CD14-positive monocyte (primary cell): Measurements from ENCODE around the gene RPS6KA2. TPM values are rescaled to one million over a fixed set of nuclear protein-coding genes. Genes with fewer than 3 reads are reported as not detected.

Experiments used
- DNase-seq, 3 donors: peaks; one replicate each; pipeline ENCODE4 v3.0.0-alpha.2; 2011 to 2022
- H2AFZ ChIP-seq: 2 replicates; pipeline ENCODE4 v1.6.0; 2012; ENCODE audit warnings: mild to moderate bottlenecking, low read depth, low read length, inconsistent platforms; ENCODE audit not compliant: insufficient read depth, poor library complexity, severe bottlenecking
- H3K27ac ChIP-seq, 2 donors: 1 replicate in 1 of 2; 2 replicates in 1 of 2; pipeline ENCODE4 v1.5.1; 2012 to 2013; ENCODE audit warnings: low read length in 2 of 2, control low read depth in 1 of 2, inconsistent platforms in 1 of 2, low read depth in 1 of 2, mild to moderate bottlenecking in 1 of 2
- H3K27me3 ChIP-seq, 2 donors: one replicate each; pipeline versions ENCODE4 v1.6.0 to v1.6.1; 2011 to 2013; ENCODE audit warnings: low read length in 2 of 2; ENCODE audit not compliant: control insufficient read depth in 2 of 2, insufficient read depth in 2 of 2
- H3K36me3 ChIP-seq, 2 donors: replicated peaks in 1 of 2; 1 replicate in 1 of 2; 2 replicates in 1 of 2; pipeline versions ENCODE4 v1.5.1 to v1.6.1; 2012 to 2013; ENCODE audit warnings: low read length in 2 of 2, control low read depth in 1 of 2, inconsistent platforms in 1 of 2, mild to moderate bottlenecking in 1 of 2; ENCODE audit not compliant: insufficient read depth in 2 of 2, control insufficient read depth in 1 of 2
- H3K4me1 ChIP-seq, 2 donors: 1 replicate in 1 of 2; 2 replicates in 1 of 2; pipeline versions ENCODE4 v1.5.1 to v1.6.1; 2012 to 2013; ENCODE audit warnings: low read length in 2 of 2, control low read depth in 1 of 2, inconsistent platforms in 1 of 2, mild to moderate bottlenecking in 1 of 2, moderate library complexity in 1 of 2; ENCODE audit not compliant: insufficient read depth in 2 of 2, control insufficient read depth in 1 of 2
- H3K4me2 ChIP-seq: replicated peaks from 2 replicates; pipeline ENCODE3; 2012; ENCODE audit warnings: low read length, moderate library complexity, mild to moderate bottlenecking; ENCODE audit not compliant: poor library complexity, severe bottlenecking; ENCODE audit errors: extremely low read depth
- H3K4me3 ChIP-seq, 3 experiments: fragments of 200-600 bp in 1 of 3; sonication (generic) in 1 of 3; replicated peaks in 1 of 3; 1 replicate in 2 of 3; 2 replicates in 1 of 3; pipeline ENCODE4 v1.5.1; 2011 to 2013; ENCODE audit warnings: low read length in 3 of 3, mild to moderate bottlenecking in 3 of 3, control low read depth in 2 of 3, low read depth in 2 of 3, inconsistent platforms in 1 of 3, moderate library complexity in 1 of 3
- H3K79me2 ChIP-seq: 2 replicates; pipeline ENCODE4 v1.6.0; 2012; ENCODE audit warnings: mild to moderate bottlenecking, control low read depth, inconsistent platforms, low read length, moderate library complexity; ENCODE audit not compliant: insufficient read depth
- H3K9ac ChIP-seq: 2 replicates; pipeline ENCODE4 v1.6.0; 2017; ENCODE audit warnings: low read length, mild to moderate bottlenecking; ENCODE audit not compliant: insufficient read depth, poor library complexity, severe bottlenecking
- H3K9me3 ChIP-seq, 2 donors: replicated peaks in 1 of 2; 1 replicate in 1 of 2; 2 replicates in 1 of 2; pipeline versions ENCODE4 v1.5.1 to v1.6.1; 2012 to 2013; ENCODE audit warnings: low read length in 2 of 2, control low read depth in 1 of 2; ENCODE audit not compliant: control insufficient read depth in 1 of 2, insufficient read depth in 1 of 2
- H4K20me1 ChIP-seq: 2 replicates; pipeline ENCODE4 v1.6.0; 2012; ENCODE audit warnings: mild to moderate bottlenecking, low read length, control low read depth, moderate library complexity; ENCODE audit not compliant: insufficient read depth
- H3K27ac Mint-ChIP-seq, 7 donors: one replicate each; pipeline ENCODE4 v1.8.0; 2020; ENCODE audit warnings: mild to moderate bottlenecking in 7 of 7, mixed read lengths in 7 of 7, moderate library complexity in 6 of 7, inconsistent platforms in 2 of 7
- H3K27me3 Mint-ChIP-seq, 3 donors: one replicate each; pipeline ENCODE4 v1.8.0; 2021 to 2022; ENCODE audit warnings: low read depth in 3 of 3, mild to moderate bottlenecking in 3 of 3, mixed read lengths in 3 of 3, moderate library complexity in 3 of 3, inconsistent platforms in 1 of 3
- H3K36me3 Mint-ChIP-seq, 2 donors: one replicate each; pipeline ENCODE4 v1.8.0; 2020; ENCODE audit warnings: mixed read lengths in 2 of 2, inconsistent platforms in 1 of 2, mild to moderate bottlenecking in 1 of 2
- H3K4me1 Mint-ChIP-seq: one replicate; pipeline ENCODE4 v1.8.0; 2020; ENCODE audit warnings: mild to moderate bottlenecking, mixed read lengths
- H3K4me3 Mint-ChIP-seq, 2 donors: one replicate each; pipeline ENCODE4 v1.8.0; 2020; ENCODE audit warnings: mild to moderate bottlenecking in 2 of 2, mixed read lengths in 2 of 2, moderate library complexity in 1 of 2
- H3K9me3 Mint-ChIP-seq, 7 donors: one replicate each; pipeline ENCODE4 v1.8.0; 2020 to 2022; ENCODE audit warnings: mixed read lengths in 7 of 7, mild to moderate bottlenecking in 6 of 7, moderate library complexity in 6 of 7, inconsistent platforms in 2 of 7
- WGBS: methylation state at CpG from one replicate; pipeline ENCODE4 v1.1.5; 2013; ENCODE audit warnings: missing lambda C conversion rate; ENCODE audit not compliant: insufficient coverage; 5-methylcytosine and 5-hydroxymethylcytosine counted together
- intact Hi-C, 2 donors: fragments of 100-400 bp; cut with micrococcal nuclease; formaldehyde crosslinking; loops; one replicate each; pipeline versions ENCODE4 v1.15.0 to v1.15.1; 2023
- polyA plus RNA-seq, 3 donors: library from polyadenylated mRNA; depleted of rRNA in 1 of 3; unstranded in 2 of 3; stranded (reverse) in 1 of 3; fragments of 300-500 nt in 2 of 3; fragments of >200 nt in 1 of 3; fragmentation: Illumina TruSeq in 2 of 3; gene quantifications; 1 replicate in 2 of 3; 2 replicates in 1 of 3; pipeline ENCODE4 v1.2.3, GENCODE V29; 2012 to 2021
- TF ChIP-seq, protein P1 (sequence below): fragments of 200-600 bp; IDR thresholded peaks from one replicate; pipeline ENCODE4 v1.8.0; 2022; ENCODE audit warnings: antibody characterized with exemption, mild to moderate bottlenecking

The RPS6KA2 gene
- polyA plus RNA-seq, 3 donors, result 1.4 to 3.1 (median 1.9) TPM

DNA sequence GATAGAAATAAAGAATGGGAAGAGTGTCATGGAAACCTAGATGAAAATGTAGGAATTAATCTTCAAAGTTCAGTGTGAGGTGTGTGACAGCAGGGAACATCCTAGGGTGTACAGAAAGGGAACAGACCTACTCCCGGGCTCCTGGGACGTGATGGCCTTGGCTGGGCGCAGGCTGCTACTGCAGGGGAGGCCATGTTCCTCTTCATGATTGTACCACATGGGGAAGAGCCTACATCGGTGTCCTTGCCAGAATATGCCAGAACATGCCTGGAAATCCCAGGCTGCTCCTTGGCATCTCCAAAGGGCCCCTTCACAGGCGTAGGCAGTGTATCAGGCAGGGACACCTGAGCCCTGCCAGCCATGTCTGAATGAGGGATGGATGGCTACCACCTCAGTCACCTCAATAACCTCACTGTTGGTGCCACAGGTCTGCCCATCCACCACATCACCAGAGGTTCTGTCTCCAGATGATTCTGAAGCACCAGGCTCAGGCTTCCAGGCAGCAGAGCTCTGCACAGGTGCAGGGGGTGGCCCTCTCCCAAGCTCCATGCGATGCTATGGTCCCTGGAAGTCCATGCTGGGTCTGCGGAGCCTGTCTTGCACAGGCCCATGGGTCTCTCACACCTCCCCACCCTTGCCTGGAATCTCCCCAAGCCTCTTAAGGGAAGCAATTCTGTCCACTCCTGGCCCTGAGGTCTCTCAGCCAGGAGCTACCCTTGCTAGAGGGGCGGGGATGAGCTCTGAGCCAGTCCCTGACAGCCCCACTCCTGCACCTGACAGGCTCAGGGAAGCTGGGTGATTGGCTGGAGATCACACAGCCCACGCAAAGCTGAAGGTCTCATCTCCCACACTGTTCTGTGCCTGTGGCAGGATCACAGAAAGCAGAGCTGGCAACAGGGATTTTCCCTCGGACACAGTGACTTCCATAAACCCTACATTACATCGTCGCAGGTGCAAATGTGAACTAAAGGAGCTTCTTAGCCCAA lies 60.7 kb downstream of the RPS6KA2 start:
- 99% methylated on average over 12 of the region's 12 CpGs for WGBS
- Histone ChIP-seq H4K20me1 (no peaks in the 10 kb centered on the region), H3K4me3 (no peak overlapping the region), H3K79me2 (no peaks in the 10 kb centered on the region), H3K36me3 (no peaks in the 10 kb centered on the region), H3K9ac (no peak overlapping the region), H3K27me3 (no peaks in the 10 kb centered on the region), H2AFZ (no peak overlapping the region), H3K4me2 (no peak overlapping the region), H3K27ac (no peak overlapping the region), H3K9me3 (no peaks in the 10 kb centered on the region), H3K4me1 (no peaks in the 10 kb centered on the region)
- Mint-ChIP-seq H3K27ac (no peak overlapping the region), H3K4me3 (no peak overlapping the region), H3K36me3 (no peaks in the 10 kb centered on the region), H3K27me3 (peaks cover 9 to 10% (median 10%) of the 10 kb centered on the region in 3 donors), H3K9me3 (peaks cover 0 to 1% (median 0%) of the 10 kb centered on the region in 7 donors), H3K4me1 (no peaks in the 10 kb centered on the region)
- no peak for DNase-seq
- TF ChIP-seq, protein P1, sequence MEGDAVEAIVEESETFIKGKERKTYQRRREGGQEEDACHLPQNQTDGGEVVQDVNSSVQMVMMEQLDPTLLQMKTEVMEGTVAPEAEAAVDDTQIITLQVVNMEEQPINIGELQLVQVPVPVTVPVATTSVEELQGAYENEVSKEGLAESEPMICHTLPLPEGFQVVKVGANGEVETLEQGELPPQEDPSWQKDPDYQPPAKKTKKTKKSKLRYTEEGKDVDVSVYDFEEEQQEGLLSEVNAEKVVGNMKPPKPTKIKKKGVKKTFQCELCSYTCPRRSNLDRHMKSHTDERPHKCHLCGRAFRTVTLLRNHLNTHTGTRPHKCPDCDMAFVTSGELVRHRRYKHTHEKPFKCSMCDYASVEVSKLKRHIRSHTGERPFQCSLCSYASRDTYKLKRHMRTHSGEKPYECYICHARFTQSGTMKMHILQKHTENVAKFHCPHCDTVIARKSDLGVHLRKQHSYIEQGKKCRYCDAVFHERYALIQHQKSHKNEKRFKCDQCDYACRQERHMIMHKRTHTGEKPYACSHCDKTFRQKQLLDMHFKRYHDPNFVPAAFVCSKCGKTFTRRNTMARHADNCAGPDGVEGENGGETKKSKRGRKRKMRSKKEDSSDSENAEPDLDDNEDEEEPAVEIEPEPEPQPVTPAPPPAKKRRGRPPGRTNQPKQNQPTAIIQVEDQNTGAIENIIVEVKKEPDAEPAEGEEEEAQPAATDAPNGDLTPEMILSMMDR, result no peak
- intact Hi-C loops, result no loop called here

DNA sequence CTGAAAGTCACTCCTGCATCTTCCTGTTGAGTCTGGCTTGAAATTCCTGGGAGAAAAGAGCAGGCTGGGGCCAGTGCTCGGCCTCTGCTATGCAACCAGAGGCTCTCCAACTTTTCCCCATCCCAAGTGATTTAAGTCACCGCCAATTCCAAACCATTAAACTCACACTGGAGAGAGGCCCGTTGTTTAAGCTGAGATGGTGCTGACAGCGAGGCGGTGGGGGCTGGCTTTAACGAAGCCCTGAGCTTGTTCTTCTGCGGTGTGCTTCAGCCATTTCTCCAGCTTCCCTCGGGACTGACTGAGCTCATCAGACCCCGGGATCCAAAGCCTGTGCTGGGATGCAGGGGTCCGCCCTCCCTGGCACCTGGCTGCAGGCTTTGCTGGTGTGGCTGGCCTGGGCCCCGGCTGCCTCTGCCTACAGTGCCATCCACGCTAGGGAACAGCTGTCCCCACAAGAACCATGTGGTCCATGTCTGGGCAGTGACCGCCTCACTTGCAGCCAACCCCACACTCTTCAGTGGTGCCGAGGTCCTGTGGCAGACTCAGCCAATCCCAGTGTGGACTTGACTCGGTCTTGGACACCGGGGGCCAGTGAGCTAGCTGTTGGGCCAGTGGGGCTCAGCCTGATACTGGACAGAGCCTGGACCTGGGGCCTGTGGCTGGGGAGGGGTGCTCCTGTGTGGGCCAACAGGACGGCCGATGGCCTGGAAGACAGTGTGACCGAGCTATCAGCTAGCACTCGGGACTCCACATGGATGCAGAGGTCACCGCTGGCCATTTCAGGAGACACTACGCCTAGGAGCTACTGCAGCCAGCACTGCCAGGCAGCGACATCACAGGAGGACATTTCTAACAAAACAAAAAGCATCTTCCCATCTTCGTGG lies 61.7 kb downstream of the RPS6KA2 start:
- Mint-ChIP-seq H3K27me3 (peaks cover 9 to 10% (median 10%) of the 10 kb centered on the region in 3 donors), H3K9me3 (peaks cover 0 to 3% (median 0%) of the 10 kb centered on the region in 7 donors), H3K4me3 (no peak overlapping the region), H3K4me1 (no peaks in the 10 kb centered on the region), H3K27ac (no peak overlapping the region), H3K36me3 (no peaks in the 10 kb centered on the region)
- H2AFZ ChIP-seq, result no peak overlapping the region
- no peaks in the 10 kb centered on the region for H3K79me2 ChIP-seq
- H3K27ac ChIP-seq, result no peak overlapping the region
- no peak overlapping the region for H3K4me3 ChIP-seq
- no peak overlapping the region for H3K9ac ChIP-seq
- no peaks in the 10 kb centered on the region for H3K36me3 ChIP-seq
- no peak overlapping the region for H3K4me2 ChIP-seq
- no peaks in the 10 kb centered on the region for H3K27me3 ChIP-seq
- no peak for DNase-seq
- no peaks in the 10 kb centered on the region for H3K9me3 ChIP-seq
- no peaks in the 10 kb centered on the region for H4K20me1 ChIP-seq
- intact Hi-C loops, result no loop called here
- no peaks in the 10 kb centered on the region for H3K4me1 ChIP-seq
- TF ChIP-seq, protein P1, result no peak
- WGBS, result 97% methylated on average over 21 of the region's 24 CpGs
